ENCODE results near the gene CMTM7.

- no peak for TF ChIP-seq USF2 (IDR thresholded peaks at IDR 0.05; ENCODE audit: borderline replicate concordance, low read depth, low read length)
- TF ChIP-seq CTCF (IDR thresholded peaks at IDR 0.05) = no peak
- TF ChIP-seq TEAD4 (IDR thresholded peaks at IDR 0.05; ENCODE audit: borderline replicate concordance, insufficient read depth) = no peak
- TF ChIP-seq JUND (IDR thresholded peaks at IDR 0.05) = no peak
- TF ChIP-seq MXI1 (IDR thresholded peaks at IDR 0.05; ENCODE audit: low read depth, low read length) = no peak
- TF ChIP-seq, protein P1, sequence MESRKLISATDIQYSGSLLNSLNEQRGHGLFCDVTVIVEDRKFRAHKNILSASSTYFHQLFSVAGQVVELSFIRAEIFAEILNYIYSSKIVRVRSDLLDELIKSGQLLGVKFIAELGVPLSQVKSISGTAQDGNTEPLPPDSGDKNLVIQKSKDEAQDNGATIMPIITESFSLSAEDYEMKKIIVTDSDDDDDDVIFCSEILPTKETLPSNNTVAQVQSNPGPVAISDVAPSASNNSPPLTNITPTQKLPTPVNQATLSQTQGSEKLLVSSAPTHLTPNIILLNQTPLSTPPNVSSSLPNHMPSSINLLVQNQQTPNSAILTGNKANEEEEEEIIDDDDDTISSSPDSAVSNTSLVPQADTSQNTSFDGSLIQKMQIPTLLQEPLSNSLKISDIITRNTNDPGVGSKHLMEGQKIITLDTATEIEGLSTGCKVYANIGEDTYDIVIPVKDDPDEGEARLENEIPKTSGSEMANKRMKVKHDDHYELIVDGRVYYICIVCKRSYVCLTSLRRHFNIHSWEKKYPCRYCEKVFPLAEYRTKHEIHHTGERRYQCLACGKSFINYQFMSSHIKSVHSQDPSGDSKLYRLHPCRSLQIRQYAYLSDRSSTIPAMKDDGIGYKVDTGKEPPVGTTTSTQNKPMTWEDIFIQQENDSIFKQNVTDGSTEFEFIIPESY (IDR thresholded peaks at IDR 0.05; ENCODE audit: borderline replicate concordance, low read depth) = no peak
- no peak for TF ChIP-seq POLR2AphosphoS5 (IDR thresholded peaks at IDR 0.05; ENCODE audit: low read depth, low read length)
- TF ChIP-seq EZH2phosphoT487 (IDR thresholded peaks at IDR 0.05; ENCODE audit: borderline replicate concordance, low read depth) = no peak
- no peak for TF ChIP-seq EP300 (IDR thresholded peaks at IDR 0.05; ENCODE audit: borderline replicate concordance in 1 of 2, low read depth in 1 of 2, low read length in 1 of 2)
- no peak for TF ChIP-seq REST (IDR thresholded peaks at IDR 0.05; ENCODE audit: low read depth, low read length)
- no peak for TF ChIP-seq TAF1 (IDR thresholded peaks at IDR 0.05; ENCODE audit: borderline replicate concordance, low read depth, low read length)
- TF ChIP-seq CHD2 (IDR thresholded peaks at IDR 0.05; ENCODE audit: low read length, partially characterized antibody) = no peak
- TF ChIP-seq SMC3 (IDR thresholded peaks at IDR 0.05; ENCODE audit: low read depth, low read length) = no peak
- TF ChIP-seq FOXM1 (IDR thresholded peaks at IDR 0.05; ENCODE audit: low read depth) = no peak
Measured at GRCh38 chr3:32483772-32484171, 92.1 kb downstream of the CMTM7 start.

Data from SK-N-SH (cell line).